GM18505 (cell line): ENCODE data around the gene PLTP.

ENCODE experiments used
- ATAC-seq: cut with Tn5 transposase; IDR thresholded peaks from one replicate; pipeline ENCODE4 v1.9.1; 2021; ENCODE audit not compliant: unreplicated experiment
- POLR2A ChIP-seq: IDR thresholded peaks from 4 replicates; pipeline ENCODE4 v1.6.1; 2011; ENCODE audit warnings: borderline replicate concordance; ENCODE audit not compliant: insufficient read depth, insufficient read length; ENCODE audit errors: extremely low read depth

Gene PLTP

DNA sequence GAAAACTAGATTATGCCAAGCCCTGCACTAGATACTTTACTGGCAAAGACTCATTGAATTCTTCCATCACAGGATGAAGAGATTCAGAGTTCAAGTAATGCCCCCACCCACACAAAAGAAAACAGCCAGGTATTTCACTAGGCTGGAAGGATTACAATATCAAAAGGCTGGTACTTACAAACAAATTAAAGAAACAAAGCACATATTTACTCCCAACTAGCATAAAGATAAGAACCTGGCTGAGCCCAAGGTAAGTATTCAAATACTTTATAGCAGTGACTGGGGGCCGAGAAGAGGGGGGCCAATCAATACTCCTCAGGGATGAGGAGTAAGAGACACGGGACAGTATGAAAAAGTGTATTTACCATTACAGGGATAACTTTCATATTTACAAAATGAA lies 58.5 kb downstream of the PLTP start:
- ATAC-seq, result no peak
- TF ChIP-seq POLR2A, result no peak

GRCh38 chr20:45852326-45852725 lies 59.6 kb downstream of the PLTP start:
- TF ChIP-seq POLR2A, result no peak
- ATAC-seq, result no peak

DNA sequence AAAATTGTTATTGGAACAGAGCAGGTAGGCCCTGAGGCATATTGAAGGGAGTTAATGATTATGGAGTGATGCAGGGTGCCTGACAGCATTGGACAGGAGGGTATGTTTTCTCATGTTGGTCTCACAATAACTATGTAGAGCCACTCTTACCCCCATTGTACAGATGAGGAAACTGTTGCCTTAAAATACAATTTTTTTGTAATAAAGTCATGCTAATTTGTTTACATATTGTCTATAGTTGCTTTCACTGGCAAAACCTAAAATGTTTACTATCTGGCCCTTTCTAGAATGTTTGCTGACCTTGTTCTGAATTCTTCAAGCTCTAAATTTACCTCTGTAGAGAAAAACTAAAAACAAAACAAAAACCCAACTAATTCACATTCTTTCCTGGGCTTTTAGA lies 60.5 kb downstream of the PLTP start:
- TF ChIP-seq POLR2A, result no peak
- no peak for ATAC-seq

- no peak for ATAC-seq
- TF ChIP-seq POLR2A, result no peak
Measured at GRCh38 chr20:45850926-45851325, 61.0 kb downstream of the PLTP start.

- no peak for TF ChIP-seq POLR2A
- no peak for ATAC-seq
Measured at GRCh38 chr20:45850238-45850637, 61.7 kb downstream of the PLTP start.

GRCh38 chr20:45848969-45849582 lies 62.9 kb downstream of the PLTP start:
- no peak for ATAC-seq
- no peak for TF ChIP-seq POLR2A
